ENCODE data around the gene GSTA4.

Gene GSTA4

DNA sequence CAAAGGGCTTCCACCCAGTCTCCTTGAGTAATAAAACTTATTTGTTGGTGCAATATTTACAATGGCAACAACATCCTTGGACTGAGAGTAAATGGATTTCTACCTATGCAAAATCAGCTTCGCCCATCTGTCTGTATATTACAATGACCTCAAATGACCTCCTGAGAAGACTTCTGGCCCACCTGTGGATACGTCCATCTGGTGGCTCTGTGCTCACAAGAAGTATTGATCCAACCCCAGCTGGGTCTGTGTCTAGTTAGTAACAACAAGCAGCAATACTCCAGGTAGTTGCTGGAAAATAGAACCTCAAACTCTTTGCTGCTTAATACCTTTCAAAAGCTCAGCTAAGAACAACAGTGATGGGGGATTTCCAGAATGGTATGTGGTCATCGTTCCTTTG lies 34.7 kb upstream of the GSTA4 start:
- Histone ChIP-seq H3K4me3 (ENCODE audit: low read length) (no peak overlapping the region), H3K27ac (ENCODE audit: low read length) (no peak overlapping the region), H3K4me1 (ENCODE audit: insufficient read depth, low read length) (no peaks in the 10 kb centered on the region; the same call in 1 of the 2 replicates), H3K36me3 (ENCODE audit: insufficient read depth, low read depth, low read length) (peaks cover 33% of the 10 kb centered on the region), H3K9me3 (ENCODE audit: insufficient read depth, low read depth, low read length) (no peaks in the 10 kb centered on the region), H3K9ac (ENCODE audit: low read depth, low read length) (no peak overlapping the region), H3K27me3 (ENCODE audit: insufficient read depth, low read length) (no peaks in the 10 kb centered on the region)

DNA sequence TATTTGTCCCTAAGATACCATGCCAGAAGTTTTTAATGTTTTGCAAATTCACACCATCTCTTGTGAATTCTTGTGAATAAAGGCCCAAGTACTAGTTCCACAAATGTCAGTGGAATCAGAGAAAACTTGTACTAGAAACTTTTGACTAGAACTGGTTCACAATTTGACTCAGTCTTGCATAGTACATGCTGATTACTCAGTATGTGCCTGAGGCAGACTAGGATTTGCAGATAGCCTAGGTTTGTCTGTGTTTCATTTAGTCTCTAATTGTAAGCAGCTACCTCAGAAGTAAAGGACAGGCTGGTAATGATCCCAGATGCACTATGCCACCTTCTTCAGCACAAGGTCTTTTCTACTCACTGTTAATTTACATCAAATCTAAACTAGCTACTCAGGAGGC lies 34.2 kb upstream of the GSTA4 start:
- Histone ChIP-seq H3K9ac (ENCODE audit: low read depth, low read length) (no peak overlapping the region), H3K36me3 (ENCODE audit: insufficient read depth, low read depth, low read length) (peaks cover 33% of the 10 kb centered on the region)

DNA sequence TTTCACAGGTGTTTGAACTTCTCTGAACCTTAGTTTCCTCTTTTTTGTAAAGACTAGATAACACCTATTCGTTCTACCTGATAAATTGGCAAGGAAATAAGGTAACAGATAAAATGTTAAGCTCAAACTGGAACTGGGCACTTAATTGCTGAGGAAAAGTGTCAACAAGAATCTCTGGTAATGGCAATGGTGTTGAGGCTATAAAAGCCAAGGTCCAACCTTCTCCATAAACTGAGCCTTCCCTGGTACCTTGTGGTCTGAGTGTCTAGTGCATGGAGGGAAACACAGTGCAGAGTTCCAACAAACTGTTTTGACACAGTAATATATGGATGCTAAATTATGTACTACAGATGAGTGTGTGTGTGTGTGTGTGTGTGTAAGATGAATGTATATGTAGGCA lies 33.4 kb upstream of the GSTA4 start:
- Histone ChIP-seq H3K4me3 (ENCODE audit: low read length) (no peak overlapping the region), H3K9ac (ENCODE audit: low read depth, low read length) (no peak overlapping the region), H3K36me3 (ENCODE audit: insufficient read depth, low read depth, low read length) (peaks cover 28% of the 10 kb centered on the region; the same call in 1 of the 2 replicates), H3K27ac (ENCODE audit: low read length) (no peak overlapping the region), H3K27me3 (ENCODE audit: insufficient read depth, low read length) (no peaks in the 10 kb centered on the region), H3K4me1 (ENCODE audit: insufficient read depth, low read length) (no peaks in the 10 kb centered on the region; the same call in 1 of the 2 replicates), H3K9me3 (ENCODE audit: insufficient read depth, low read depth, low read length) (no peaks in the 10 kb centered on the region)

More for the DNA sequence above, 34.2 kb upstream of the GSTA4 start:
- no peak overlapping the region for H3K27ac ChIP-seq (ENCODE audit: low read length)
- H3K27me3 ChIP-seq (ENCODE audit: insufficient read depth, low read length), result no peaks in the 10 kb centered on the region
- no peaks in the 10 kb centered on the region for H3K9me3 ChIP-seq (ENCODE audit: insufficient read depth, low read depth, low read length)
- H3K4me1 ChIP-seq (ENCODE audit: insufficient read depth, low read length), result no peaks in the 10 kb centered on the region; the same call in 1 of the 2 replicates
- H3K4me3 ChIP-seq (ENCODE audit: low read length), result no peak overlapping the region

DNA sequence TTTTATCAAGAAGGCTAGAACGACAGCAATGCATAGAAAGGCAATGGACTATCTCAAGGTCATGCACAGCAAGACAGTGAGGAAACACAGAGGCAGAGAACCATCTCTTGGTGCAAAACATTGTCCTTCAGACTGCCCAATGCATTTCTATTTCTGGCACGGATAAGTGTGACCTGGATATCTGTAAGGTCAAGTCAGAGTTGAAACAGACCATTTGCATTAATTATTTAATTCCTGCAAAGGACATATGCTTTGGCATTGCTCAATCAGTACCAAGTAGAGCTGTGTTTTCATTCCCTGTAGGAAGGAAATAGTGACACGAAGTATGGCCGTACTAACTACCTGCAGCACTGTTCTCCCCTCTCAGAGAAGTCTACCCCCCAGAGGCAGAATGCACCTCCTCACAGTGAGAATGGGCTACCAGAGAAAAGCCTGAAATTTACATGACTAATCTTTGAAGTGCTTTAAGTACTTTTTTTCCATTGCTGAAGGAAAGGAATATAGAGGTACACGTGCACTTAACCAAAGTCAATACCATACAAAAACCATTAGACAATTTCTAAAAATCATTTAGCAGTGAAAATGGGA lies 32.1 kb upstream of the GSTA4 start:
- Histone ChIP-seq H3K9me3 (ENCODE audit: insufficient read depth, low read depth, low read length) (no peaks in the 10 kb centered on the region), H3K9ac (ENCODE audit: low read depth, low read length) (no peak overlapping the region), H3K27ac (ENCODE audit: low read length) (no peak overlapping the region), H3K36me3 (ENCODE audit: insufficient read depth, low read depth, low read length) (peaks cover 28% of the 10 kb centered on the region; the same call in 1 of the 2 replicates), H3K4me1 (ENCODE audit: insufficient read depth, low read length) (no peaks in the 10 kb centered on the region; the same call in 1 of the 2 replicates), H3K4me3 (ENCODE audit: low read length) (no peak overlapping the region), H3K27me3 (ENCODE audit: insufficient read depth, low read length) (no peaks in the 10 kb centered on the region)

DNA sequence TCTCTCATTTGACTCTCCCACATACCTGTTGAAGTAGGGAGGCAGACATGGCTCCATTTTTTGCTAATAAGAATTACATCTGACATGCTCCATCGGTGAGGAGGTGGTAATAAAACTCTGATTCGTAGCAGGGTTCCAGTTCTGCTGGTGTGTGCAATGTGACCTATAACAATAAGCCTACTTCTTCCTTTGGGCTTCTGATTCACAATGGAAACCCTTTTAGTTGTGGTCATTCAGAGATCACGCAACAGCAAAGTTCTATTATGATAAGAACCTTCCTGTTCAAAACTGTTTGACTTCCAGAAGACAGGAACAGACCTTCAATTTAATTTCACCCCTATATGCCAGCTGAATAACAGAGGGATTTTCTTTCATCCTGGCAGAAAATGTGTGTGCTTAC lies 31.4 kb upstream of the GSTA4 start:
- Histone ChIP-seq H3K9me3 (ENCODE audit: insufficient read depth, low read depth, low read length) (no peaks in the 10 kb centered on the region), H3K4me1 (ENCODE audit: insufficient read depth, low read length) (no peaks in the 10 kb centered on the region; the same call in 1 of the 2 replicates), H3K9ac (ENCODE audit: low read depth, low read length) (no peak overlapping the region), H3K27me3 (ENCODE audit: insufficient read depth, low read length) (no peaks in the 10 kb centered on the region), H3K36me3 (ENCODE audit: insufficient read depth, low read depth, low read length) (peaks cover 28% of the 10 kb centered on the region; the same call in 1 of the 2 replicates), H3K27ac (ENCODE audit: low read length) (no peak overlapping the region), H3K4me3 (ENCODE audit: low read length) (no peak overlapping the region)

DNA sequence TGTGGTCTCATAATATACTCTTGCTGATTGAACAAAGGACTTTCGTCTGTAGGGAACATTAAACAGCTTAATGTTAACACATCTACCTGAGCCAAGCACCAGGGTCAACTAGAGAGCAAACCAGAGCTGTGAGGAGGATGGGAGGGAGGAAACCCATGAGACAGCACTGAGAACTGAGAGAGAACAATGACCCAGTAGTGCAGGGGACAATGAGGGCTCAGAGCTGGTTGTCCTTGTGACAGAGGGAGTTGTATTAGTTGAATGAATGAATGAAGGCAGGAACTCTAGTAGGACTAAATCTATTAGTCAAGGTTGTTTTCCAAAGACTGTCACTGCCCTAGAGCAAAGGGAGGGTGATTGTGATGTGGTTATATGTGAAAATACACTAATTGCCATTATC lies 28.2 kb upstream of the GSTA4 start:
- Histone ChIP-seq H3K27me3 (ENCODE audit: insufficient read depth, low read length) (no peaks in the 10 kb centered on the region), H3K9me3 (ENCODE audit: insufficient read depth, low read depth, low read length) (no peaks in the 10 kb centered on the region), H3K36me3 (ENCODE audit: insufficient read depth, low read depth, low read length) (peaks cover 4% of the 10 kb centered on the region; the same call in 1 of the 2 replicates), H3K9ac (ENCODE audit: low read depth, low read length) (no peak overlapping the region), H3K27ac (ENCODE audit: low read length) (no peak overlapping the region), H3K4me1 (ENCODE audit: insufficient read depth, low read length) (no peaks in the 10 kb centered on the region; the same call in 1 of the 2 replicates), H3K4me3 (ENCODE audit: low read length) (no peak overlapping the region)

DNA sequence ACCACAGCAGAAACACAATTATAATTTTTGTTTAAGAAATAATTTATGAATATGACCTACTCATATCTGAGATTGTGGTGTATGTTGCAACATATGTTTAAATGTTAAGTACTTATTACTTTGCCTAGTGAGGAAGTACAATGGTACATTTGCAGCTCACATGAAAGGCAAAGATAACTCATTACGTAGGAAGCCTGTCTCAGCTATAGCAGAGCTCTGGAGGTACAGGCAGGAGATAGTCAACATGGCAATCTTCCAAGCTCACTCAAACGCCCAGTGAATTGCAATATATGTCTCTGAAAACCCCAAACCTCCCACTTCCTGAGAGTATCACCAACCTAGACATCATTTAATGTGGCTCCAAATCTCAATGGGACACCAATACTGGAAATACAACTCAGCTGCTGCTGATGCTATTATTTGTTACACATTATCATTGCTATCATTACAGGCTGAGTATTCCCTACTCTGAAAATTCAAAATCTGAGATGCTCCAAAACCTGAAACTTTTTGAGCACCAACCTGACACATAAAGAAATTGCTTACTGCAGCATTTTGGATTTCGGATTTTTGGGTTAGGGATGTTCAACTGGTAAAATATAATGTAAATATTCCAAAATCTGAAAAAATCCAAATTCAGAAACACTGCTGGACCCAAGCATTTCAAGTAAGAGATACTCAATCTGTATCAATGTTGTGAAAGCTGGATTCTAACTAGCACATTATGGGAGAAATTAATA lies 25.1 kb upstream of the GSTA4 start:
- no peaks in the 10 kb centered on the region for H3K9me3 ChIP-seq (ENCODE audit: insufficient read depth, low read depth, low read length)
- H3K27me3 ChIP-seq (ENCODE audit: insufficient read depth, low read length), result no peaks in the 10 kb centered on the region
- no peak overlapping the region for H3K27ac ChIP-seq (ENCODE audit: low read length)
- no peak overlapping the region for H3K9ac ChIP-seq (ENCODE audit: low read depth, low read length)
- peaks cover 27% of the 10 kb centered on the region for H3K36me3 ChIP-seq (ENCODE audit: insufficient read depth, low read depth, low read length)
- no peak overlapping the region for H3K4me3 ChIP-seq (ENCODE audit: low read length)
- H3K4me1 ChIP-seq (ENCODE audit: insufficient read depth, low read length), result no peaks in the 10 kb centered on the region

DNA sequence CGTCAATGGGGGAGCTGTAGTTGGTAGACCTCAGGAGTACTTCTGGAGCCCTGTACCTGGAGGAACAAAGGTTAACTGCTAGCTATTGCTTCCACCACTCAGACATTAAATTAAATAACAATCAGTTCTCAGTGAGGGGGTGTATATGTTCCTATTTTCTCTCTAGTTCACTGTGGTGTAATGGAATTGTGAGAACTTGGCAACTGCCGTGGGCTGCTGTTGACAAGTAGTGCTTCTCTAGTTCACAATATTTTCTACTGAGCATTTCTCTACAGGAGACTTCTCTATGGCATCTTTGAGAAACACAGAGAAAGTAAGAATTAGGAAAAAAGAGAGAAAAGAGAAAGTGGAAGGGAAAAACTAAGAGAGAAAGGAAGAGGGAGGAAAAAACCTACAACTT lies 23.4 kb upstream of the GSTA4 start:
- no peaks in the 10 kb centered on the region for H3K27me3 ChIP-seq (ENCODE audit: insufficient read depth, low read length)
- peaks cover 39% of the 10 kb centered on the region for H3K36me3 ChIP-seq (ENCODE audit: insufficient read depth, low read depth, low read length)
- H3K27ac ChIP-seq (ENCODE audit: low read length), result no peak overlapping the region
- H3K4me3 ChIP-seq (ENCODE audit: low read length), result no peak overlapping the region
- no peaks in the 10 kb centered on the region for H3K4me1 ChIP-seq (ENCODE audit: insufficient read depth, low read length)
- H3K9ac ChIP-seq (ENCODE audit: low read depth, low read length), result no peak overlapping the region
- H3K9me3 ChIP-seq (ENCODE audit: insufficient read depth, low read depth, low read length), result no peaks in the 10 kb centered on the region

DNA sequence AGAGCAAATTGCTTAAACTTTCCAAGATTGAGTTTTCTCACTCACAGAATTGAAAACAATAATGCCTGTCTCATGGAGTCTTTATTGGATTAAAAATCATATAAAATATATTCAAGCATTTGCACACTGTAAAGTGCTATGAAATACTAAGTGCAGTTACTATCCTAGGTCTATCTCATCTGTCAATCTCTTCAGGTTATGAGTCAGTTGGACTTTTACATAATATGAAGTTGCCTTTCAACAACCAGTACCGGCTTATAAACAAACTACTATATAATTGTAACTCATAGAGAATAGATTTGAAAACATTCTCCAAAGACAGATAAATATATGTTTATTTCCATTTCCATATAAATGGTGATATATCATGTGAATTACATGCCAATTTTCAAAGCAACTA lies 20.4 kb upstream of the GSTA4 start:
- Histone ChIP-seq H3K4me3 (ENCODE audit: low read length) (no peak overlapping the region), H3K36me3 (ENCODE audit: insufficient read depth, low read depth, low read length) (peaks cover 69% of the 10 kb centered on the region), H3K4me1 (ENCODE audit: insufficient read depth, low read length) (no peaks in the 10 kb centered on the region), H3K27ac (ENCODE audit: low read length) (no peak overlapping the region), H3K9me3 (ENCODE audit: insufficient read depth, low read depth, low read length) (no peaks in the 10 kb centered on the region), H3K9ac (ENCODE audit: low read depth, low read length) (no peak overlapping the region), H3K27me3 (ENCODE audit: insufficient read depth, low read length) (no peaks in the 10 kb centered on the region)

DNA sequence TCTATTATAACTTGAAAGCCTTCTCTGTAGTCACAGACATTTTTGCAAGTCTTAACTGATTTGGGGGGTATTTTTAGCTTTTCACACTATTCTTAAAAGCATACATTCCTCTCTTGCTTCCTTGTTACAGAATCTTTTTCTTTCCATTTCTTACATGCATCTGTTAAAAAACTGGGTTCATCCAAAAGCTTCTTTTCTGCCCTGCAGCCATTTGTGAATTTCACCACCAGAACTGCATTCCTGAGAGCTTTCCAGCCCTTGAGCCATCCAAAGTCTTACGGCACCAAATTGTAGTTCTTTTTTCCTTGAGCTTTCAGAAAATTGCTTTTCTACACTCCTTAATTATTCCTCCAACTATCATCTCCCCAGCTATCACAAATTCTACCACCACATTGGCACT lies 19.7 kb upstream of the GSTA4 start:
- no peak overlapping the region for H3K27ac ChIP-seq (ENCODE audit: low read length)
- no peaks in the 10 kb centered on the region for H3K27me3 ChIP-seq (ENCODE audit: insufficient read depth, low read length)
- H3K4me3 ChIP-seq (ENCODE audit: low read length), result no peak overlapping the region
- H3K9me3 ChIP-seq (ENCODE audit: insufficient read depth, low read depth, low read length), result no peaks in the 10 kb centered on the region
- no peaks in the 10 kb centered on the region for H3K4me1 ChIP-seq (ENCODE audit: insufficient read depth, low read length)
- peaks cover 76% of the 10 kb centered on the region for H3K36me3 ChIP-seq (ENCODE audit: insufficient read depth, low read depth, low read length)
- H3K9ac ChIP-seq (ENCODE audit: low read depth, low read length), result no peak overlapping the region

DNA sequence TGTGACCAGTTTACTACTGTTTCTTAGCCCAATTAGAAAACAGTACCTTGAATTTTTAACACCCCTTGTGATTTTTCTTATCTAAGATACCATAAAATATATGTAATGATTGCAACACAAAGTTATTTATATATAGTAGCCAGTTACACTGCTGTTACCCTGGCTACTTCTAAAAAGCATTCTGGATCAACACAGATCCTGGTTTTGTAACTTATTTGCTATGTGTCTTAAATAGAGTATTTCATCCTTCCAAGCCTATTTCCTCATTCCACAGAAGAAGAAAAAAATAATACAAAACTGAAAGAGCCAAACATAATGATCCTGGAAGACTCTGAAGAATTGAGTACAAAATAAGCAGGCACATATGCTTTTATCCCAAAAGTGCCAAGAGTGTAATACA lies 19.0 kb upstream of the GSTA4 start:
- Histone ChIP-seq H3K9me3 (ENCODE audit: insufficient read depth, low read depth, low read length) (no peaks in the 10 kb centered on the region), H3K36me3 (ENCODE audit: insufficient read depth, low read depth, low read length) (peaks cover 83% of the 10 kb centered on the region), H3K9ac (ENCODE audit: low read depth, low read length) (no peak overlapping the region), H3K27me3 (ENCODE audit: insufficient read depth, low read length) (no peaks in the 10 kb centered on the region), H3K4me1 (ENCODE audit: insufficient read depth, low read length) (no peaks in the 10 kb centered on the region), H3K27ac (ENCODE audit: low read length) (no peak overlapping the region), H3K4me3 (ENCODE audit: low read length) (no peak overlapping the region)

DNA sequence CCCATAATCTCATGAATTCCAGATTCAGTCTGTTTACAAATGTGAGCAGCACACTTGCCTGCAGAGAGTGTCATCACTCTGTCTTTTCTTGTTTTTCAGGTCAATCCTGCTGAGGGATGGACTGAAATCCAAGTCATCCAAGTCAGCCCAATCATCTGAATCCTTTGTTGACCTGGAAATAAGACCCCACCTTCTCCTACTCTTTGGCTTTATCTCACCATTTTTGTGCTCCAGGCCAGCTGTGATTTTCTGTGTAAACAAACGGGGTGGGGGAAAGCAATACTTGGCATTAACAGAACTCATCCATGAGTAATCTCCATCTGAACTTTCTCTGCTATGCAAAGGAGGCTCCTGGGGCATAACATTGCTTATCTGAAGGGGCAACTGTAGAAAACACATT lies 16.9 kb upstream of the GSTA4 start:
- no peaks in the 10 kb centered on the region for H3K27me3 ChIP-seq (ENCODE audit: insufficient read depth, low read length)
- H3K4me1 ChIP-seq (ENCODE audit: insufficient read depth, low read length), result no peaks in the 10 kb centered on the region
- no peak overlapping the region for H3K4me3 ChIP-seq (ENCODE audit: low read length)
- H3K36me3 ChIP-seq (ENCODE audit: insufficient read depth, low read depth, low read length), result peaks cover 84% of the 10 kb centered on the region
- H3K27ac ChIP-seq (ENCODE audit: low read length), result no peak overlapping the region
- no peak overlapping the region for H3K9ac ChIP-seq (ENCODE audit: low read depth, low read length)
- no peaks in the 10 kb centered on the region for H3K9me3 ChIP-seq (ENCODE audit: insufficient read depth, low read depth, low read length)

Measured in iPS-20b (cell line).